Lower leg skin (tissue), 3 donors: ENCODE results near the gene MCM9.

Experiments used
- POLR2A ChIP-seq, 2 donors: fragments of 450-650 bp; IDR thresholded peaks; one replicate each; pipeline ENCODE4 v1.6.1; 2016 to 2017; ENCODE audit warnings: antibody characterized with exemption in 2 of 2, mild to moderate bottlenecking in 1 of 2, moderate library complexity in 1 of 2
- TF ChIP-seq, protein P1 (sequence below), 3 donors: fragments of 450-650 bp; IDR thresholded peaks; one replicate each; pipeline ENCODE4 v1.5.1; 2016; ENCODE audit warnings: antibody characterized with exemption in 3 of 3, mild to moderate bottlenecking in 3 of 3, moderate library complexity in 2 of 3

DNA sequence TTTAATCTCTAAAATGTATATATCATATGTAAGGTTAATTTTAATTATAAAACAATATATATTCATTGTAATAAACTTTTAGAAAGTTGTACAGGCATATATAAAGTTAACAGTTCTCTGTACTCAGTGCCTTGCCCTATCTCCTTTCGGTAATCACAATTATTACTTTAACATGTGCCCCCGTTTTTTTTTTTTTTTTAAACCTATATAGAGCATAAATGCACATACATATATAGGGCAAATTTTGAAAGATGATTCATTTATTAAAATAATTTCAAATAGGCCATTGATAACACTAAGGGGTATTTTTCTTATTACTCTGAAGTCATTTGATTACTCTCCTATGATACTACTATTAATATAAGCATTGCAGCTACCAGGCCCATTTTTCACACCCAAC, 39.1 kb downstream of the MCM9 start:
- TF ChIP-seq, protein P1, sequence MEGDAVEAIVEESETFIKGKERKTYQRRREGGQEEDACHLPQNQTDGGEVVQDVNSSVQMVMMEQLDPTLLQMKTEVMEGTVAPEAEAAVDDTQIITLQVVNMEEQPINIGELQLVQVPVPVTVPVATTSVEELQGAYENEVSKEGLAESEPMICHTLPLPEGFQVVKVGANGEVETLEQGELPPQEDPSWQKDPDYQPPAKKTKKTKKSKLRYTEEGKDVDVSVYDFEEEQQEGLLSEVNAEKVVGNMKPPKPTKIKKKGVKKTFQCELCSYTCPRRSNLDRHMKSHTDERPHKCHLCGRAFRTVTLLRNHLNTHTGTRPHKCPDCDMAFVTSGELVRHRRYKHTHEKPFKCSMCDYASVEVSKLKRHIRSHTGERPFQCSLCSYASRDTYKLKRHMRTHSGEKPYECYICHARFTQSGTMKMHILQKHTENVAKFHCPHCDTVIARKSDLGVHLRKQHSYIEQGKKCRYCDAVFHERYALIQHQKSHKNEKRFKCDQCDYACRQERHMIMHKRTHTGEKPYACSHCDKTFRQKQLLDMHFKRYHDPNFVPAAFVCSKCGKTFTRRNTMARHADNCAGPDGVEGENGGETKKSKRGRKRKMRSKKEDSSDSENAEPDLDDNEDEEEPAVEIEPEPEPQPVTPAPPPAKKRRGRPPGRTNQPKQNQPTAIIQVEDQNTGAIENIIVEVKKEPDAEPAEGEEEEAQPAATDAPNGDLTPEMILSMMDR (IDR thresholded peaks at IDR 0.05) = no peak
- TF ChIP-seq POLR2A (IDR thresholded peaks at IDR 0.05) = no peak
